GM21825 (cell line): Measurements from ENCODE around the gene COL9A1.
A peak's percentile ranks its signal among the peaks of the same experiment; 100 is the strongest.

Experiments used
- ATAC-seq: cut with Tn5 transposase; IDR thresholded peaks from one replicate; pipeline ENCODE4 v1.9.1; 2021; ENCODE audit warnings: mild to moderate bottlenecking, moderate library complexity; ENCODE audit not compliant: unreplicated experiment

The COL9A1 gene

GRCh38 chr6:70234561-70235236 lies 68.2 kb downstream of the COL9A1 start:
- ATAC-seq: no peak

- ATAC-seq: no peak
Measured at GRCh38 chr6:70231311-70231710, 71.6 kb downstream of the COL9A1 start.

GRCh38 chr6:70225055-70225454 lies 77.8 kb downstream of the COL9A1 start:
- no peak for ATAC-seq

- ATAC-seq: no peak
Measured at GRCh38 chr6:70222439-70222749, 80.5 kb downstream of the COL9A1 start.

- no peak for ATAC-seq
Measured at GRCh38 chr6:70221715-70222438, 81.0 kb downstream of the COL9A1 start.

- no peak for ATAC-seq
Measured at GRCh38 chr6:70221025-70221714, 81.7 kb downstream of the COL9A1 start.

- ATAC-seq: no peak
Measured at GRCh38 chr6:70219943-70220613, 82.8 kb downstream of the COL9A1 start.

GRCh38 chr6:70216767-70217166 lies 86.1 kb downstream of the COL9A1 start:
- ATAC-seq: no peak

GRCh38 chr6:70215460-70216108 lies 87.3 kb downstream of the COL9A1 start:
- ATAC-seq: no peak

- ATAC-seq: no peak
Measured at GRCh38 chr6:70210462-70210861, 92.4 kb downstream of the COL9A1 start.

- ATAC-seq: no peak
Measured at GRCh38 chr6:70208235-70208790, 94.6 kb downstream of the COL9A1 start.

GRCh38 chr6:70198785-70199184 lies 104.1 kb downstream of the COL9A1 start:
- no peak for ATAC-seq

GRCh38 chr6:70196531-70196930 lies 106.4 kb downstream of the COL9A1 start:
- no peak for ATAC-seq

GRCh38 chr6:70194421-70194820 lies 108.5 kb downstream of the COL9A1 start:
- ATAC-seq: no peak

- no peak for ATAC-seq
Measured at GRCh38 chr6:70188202-70188601, 114.7 kb downstream of the COL9A1 start.

GRCh38 chr6:70186461-70186860 lies 116.4 kb downstream of the COL9A1 start:
- ATAC-seq: no peak

- ATAC-seq: no peak
Measured at GRCh38 chr6:70184723-70185122, 118.2 kb downstream of the COL9A1 start.

- no peak for ATAC-seq
Measured at GRCh38 chr6:70183538-70183937, 119.3 kb downstream of the COL9A1 start.

- ATAC-seq: peak; percentile 53
Measured at GRCh38 chr6:70180901-70181599, 121.8 kb downstream of the COL9A1 start.
